Body of pancreas (tissue), 4 donors: ENCODE measurements around the gene ZNF536. TPM values are rescaled to one million over a fixed set of nuclear protein-coding genes. Genes with fewer than 3 reads are reported as not detected.
"Not testable (repeated sequence)": the region's sequence is repeated elsewhere in the genome, so short reads cannot be mapped to it uniquely, and the experiment has no call there.

Experiments used
- ATAC-seq: fragments of 150-250 bp; one replicate; pipeline ENCODE4 v1.9.1; 2016
- DNase-seq, 4 donors: peaks; one replicate each; pipeline ENCODE4 v3.0.0-alpha.2; 2019
- H3K27ac ChIP-seq, 4 donors: fragments of 200-600 bp; sonication (generic); 1 replicate in 3 of 4; 2 replicates in 1 of 4; pipeline versions ENCODE4 v1.5.1 to v1.6.1; 2016 to 2019; ENCODE audit warnings: mild to moderate bottlenecking in 1 of 4, mixed read lengths in 1 of 4, moderate library complexity in 1 of 4
- H3K27me3 ChIP-seq, 2 donors: fragments of 200-600 bp; sonication (generic); one replicate each; pipeline ENCODE4 v1.6.0; 2016; ENCODE audit warnings: mild to moderate bottlenecking in 1 of 2
- H3K36me3 ChIP-seq, 2 donors: fragments of 200-600 bp; sonication (generic); replicated peaks in 1 of 2; 2 replicates each; pipeline ENCODE4 v1.5.1; 2016; ENCODE audit warnings: low read depth in 2 of 2; ENCODE audit not compliant: insufficient read depth in 1 of 2
- H3K4me1 ChIP-seq: fragments of 200-600 bp; sonication (generic); one replicate; pipeline ENCODE4 v1.6.0; 2016
- H3K4me3 ChIP-seq, 2 donors: fragments of 200-600 bp; sonication (generic); 1 replicate in 1 of 2; 2 replicates in 1 of 2; pipeline ENCODE4 v1.5.1; 2016 to 2019
- H3K9me3 ChIP-seq, 3 donors: fragments of 200-600 bp; sonication (generic); 1 replicate in 2 of 3; 2 replicates in 1 of 3; pipeline ENCODE4 v1.5.1; 2016
- POLR2A ChIP-seq, 3 donors: fragments of 450-650 bp; IDR thresholded peaks; one replicate each; pipeline ENCODE4 v1.6.1; 2016; ENCODE audit warnings: antibody characterized with exemption in 3 of 3, mild to moderate bottlenecking in 2 of 3
- WGBS, 2 donors: methylation state at CpG; one replicate each; pipeline ENCODE4 v1.1.5; 2017; 5-methylcytosine and 5-hydroxymethylcytosine counted together
- intact Hi-C: fragments of 100-400 bp; cut with DNase I; formaldehyde crosslinking; loops from one replicate; pipeline ENCODE4 v1.15.1; 2023
- total RNA-seq, 2 donors: library from RNA; depleted of rRNA; stranded (reverse); fragments of >200 nt; gene quantifications; one replicate each; pipeline ENCODE4 v1.1.0, GENCODE V29; 2016
- TF ChIP-seq, protein P1 (sequence below), 7 experiments: fragments of 450-650 bp in 4 of 7; fragments of 200-600 bp in 3 of 7; sonication (generic) in 3 of 7; IDR thresholded peaks; one replicate each; pipeline ENCODE4 v1.5.1; 2016 to 2019; ENCODE audit warnings: antibody characterized with exemption in 7 of 7

ZNF536 gene
- total RNA-seq, 2 donors from 2014 or later, result not detected

DNA sequence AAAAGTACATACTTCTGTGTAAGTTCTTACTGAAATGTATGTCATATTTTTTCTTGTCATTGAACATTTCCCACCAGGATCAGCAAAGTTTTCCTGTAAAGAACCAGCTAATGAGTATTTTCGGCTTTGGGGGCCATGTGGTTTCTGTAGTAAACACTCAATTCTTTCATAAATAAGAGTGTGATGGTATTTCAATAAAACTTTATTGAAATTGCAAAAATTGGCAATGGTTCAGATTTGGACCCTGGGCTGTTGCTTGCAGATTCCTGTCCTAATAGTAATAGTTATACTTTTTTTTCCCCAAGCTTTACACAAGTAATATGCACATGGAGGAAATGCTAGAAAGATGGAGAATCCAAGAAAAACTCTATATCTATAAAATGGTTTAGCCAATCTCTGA lies 83.7 kb downstream of the ZNF536 start:
- H3K27ac ChIP-seq, result no peak overlapping the region
- no peaks in the 10 kb centered on the region for H3K36me3 ChIP-seq
- ATAC-seq (no peak), DNase-seq (no peak)
- intact Hi-C loops, result no loop called here
- H3K4me1 ChIP-seq, result no peaks in the 10 kb centered on the region
- H3K4me3 ChIP-seq, result no peak overlapping the region
- 74 to 87% methylated on average over 1 of the region's 1 CpG for WGBS, 2 donors
- H3K27me3 ChIP-seq, result no peaks in the 10 kb centered on the region
- H3K9me3 ChIP-seq, result no peaks in the 10 kb centered on the region
- TF ChIP-seq, protein P1, sequence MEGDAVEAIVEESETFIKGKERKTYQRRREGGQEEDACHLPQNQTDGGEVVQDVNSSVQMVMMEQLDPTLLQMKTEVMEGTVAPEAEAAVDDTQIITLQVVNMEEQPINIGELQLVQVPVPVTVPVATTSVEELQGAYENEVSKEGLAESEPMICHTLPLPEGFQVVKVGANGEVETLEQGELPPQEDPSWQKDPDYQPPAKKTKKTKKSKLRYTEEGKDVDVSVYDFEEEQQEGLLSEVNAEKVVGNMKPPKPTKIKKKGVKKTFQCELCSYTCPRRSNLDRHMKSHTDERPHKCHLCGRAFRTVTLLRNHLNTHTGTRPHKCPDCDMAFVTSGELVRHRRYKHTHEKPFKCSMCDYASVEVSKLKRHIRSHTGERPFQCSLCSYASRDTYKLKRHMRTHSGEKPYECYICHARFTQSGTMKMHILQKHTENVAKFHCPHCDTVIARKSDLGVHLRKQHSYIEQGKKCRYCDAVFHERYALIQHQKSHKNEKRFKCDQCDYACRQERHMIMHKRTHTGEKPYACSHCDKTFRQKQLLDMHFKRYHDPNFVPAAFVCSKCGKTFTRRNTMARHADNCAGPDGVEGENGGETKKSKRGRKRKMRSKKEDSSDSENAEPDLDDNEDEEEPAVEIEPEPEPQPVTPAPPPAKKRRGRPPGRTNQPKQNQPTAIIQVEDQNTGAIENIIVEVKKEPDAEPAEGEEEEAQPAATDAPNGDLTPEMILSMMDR (IDR thresholded peaks at IDR 0.05), result no peak
- TF ChIP-seq POLR2A (IDR thresholded peaks at IDR 0.05), result no peak

DNA sequence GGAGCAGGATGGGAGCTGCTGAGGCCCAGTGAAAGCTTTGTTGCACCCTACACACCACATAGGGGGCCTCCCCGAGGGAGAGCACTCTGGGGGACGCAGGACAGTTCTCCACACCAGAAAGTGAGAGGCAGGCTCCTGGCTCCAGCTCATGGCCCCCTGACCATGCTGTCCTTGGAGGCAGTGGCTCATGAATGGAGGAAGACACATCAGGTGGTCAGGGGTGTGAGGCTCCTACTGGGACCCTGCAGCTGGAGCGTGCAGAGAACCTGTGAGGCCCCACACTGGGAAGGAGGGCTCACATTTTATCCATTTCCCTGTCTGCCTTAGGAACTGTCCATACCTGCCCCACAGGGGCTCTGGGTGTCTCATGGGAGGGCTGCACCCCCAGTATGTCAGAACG lies 85.3 kb downstream of the ZNF536 start:
- DNase-seq (no peak), ATAC-seq (no peak)
- TF ChIP-seq, protein P1 (IDR thresholded peaks at IDR 0.05), result no peak
- TF ChIP-seq POLR2A (IDR thresholded peaks at IDR 0.05), result no peak
- no peaks in the 10 kb centered on the region for H3K27me3 ChIP-seq
- H3K4me1 ChIP-seq, result no peaks in the 10 kb centered on the region
- H3K27ac ChIP-seq, result no peak overlapping the region
- H3K9me3 ChIP-seq, result no peaks in the 10 kb centered on the region
- H3K36me3 ChIP-seq, result no peaks in the 10 kb centered on the region
- no peak overlapping the region for H3K4me3 ChIP-seq
- 52 to 56% methylated on average over 4 of the region's 4 CpGs for WGBS, 2 donors
- intact Hi-C loops, result no loop called here

DNA sequence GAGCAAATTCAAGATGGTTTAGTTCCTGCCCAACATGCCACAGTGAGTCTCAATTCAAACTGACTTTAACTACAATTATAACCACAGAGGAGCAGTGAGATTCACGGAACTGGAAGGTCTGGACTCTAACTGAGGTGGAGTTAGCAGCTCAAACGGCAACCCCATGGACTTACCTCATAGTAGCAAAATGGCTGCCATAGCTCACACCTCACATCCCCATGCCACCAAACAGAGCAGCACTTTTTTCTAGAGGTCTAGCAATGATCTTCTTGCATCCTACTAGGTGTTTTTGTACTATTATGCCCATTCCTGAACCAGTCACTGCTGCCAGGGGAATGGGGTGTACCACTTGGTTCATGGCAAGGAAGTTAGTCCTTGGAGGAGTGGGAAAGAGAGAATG lies 87.7 kb downstream of the ZNF536 start:
- DNase-seq (no peak), ATAC-seq (no peak)
- intact Hi-C loops, result no loop called here
- no peaks in the 10 kb centered on the region for H3K36me3 ChIP-seq
- 58 to 89% methylated on average over 2 of the region's 2 CpGs for whole genome bisulfite sequencing, 2 donors
- H3K27ac ChIP-seq, result no peak overlapping the region
- no peaks in the 10 kb centered on the region for H3K4me1 ChIP-seq
- H3K4me3 ChIP-seq, result no peak overlapping the region
- H3K27me3 ChIP-seq, result no peaks in the 10 kb centered on the region
- TF ChIP-seq POLR2A (IDR thresholded peaks at IDR 0.05), result no peak
- TF ChIP-seq, protein P1 (IDR thresholded peaks at IDR 0.05), result no peak
- H3K9me3 ChIP-seq, result no peaks in the 10 kb centered on the region

DNA sequence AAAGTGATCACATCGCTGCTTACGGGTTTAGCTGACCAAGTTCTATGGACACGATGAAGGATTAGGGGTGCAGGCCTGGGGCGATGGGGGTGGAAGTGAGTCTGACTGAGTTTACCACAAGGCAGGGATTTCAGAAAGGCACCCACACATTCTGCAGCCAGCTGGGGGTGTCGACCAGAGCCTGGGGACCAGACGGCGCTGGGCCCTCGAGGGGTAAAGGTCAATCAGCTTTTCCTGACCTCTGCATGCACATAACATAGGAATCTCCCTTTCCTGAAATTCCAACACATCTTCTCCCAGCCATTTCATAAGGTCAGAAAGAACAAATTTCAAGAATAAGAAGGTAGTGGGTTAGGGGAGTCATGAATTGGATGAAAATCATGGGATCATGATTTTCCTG lies 92.0 kb downstream of the ZNF536 start:
- no peaks in the 10 kb centered on the region for H3K4me1 ChIP-seq
- 80 to 90% methylated on average over 8 of the region's 8 CpGs for WGBS, 2 donors
- DNase-seq (no peak), ATAC-seq (no peak)
- no peaks in the 10 kb centered on the region for H3K36me3 ChIP-seq
- no peaks in the 10 kb centered on the region for H3K27me3 ChIP-seq
- H3K4me3 ChIP-seq, result no peak overlapping the region
- H3K27ac ChIP-seq, result no peak overlapping the region
- TF ChIP-seq POLR2A (IDR thresholded peaks at IDR 0.05), result no peak
- TF ChIP-seq, protein P1 (IDR thresholded peaks at IDR 0.05), result no peak
- no peaks in the 10 kb centered on the region for H3K9me3 ChIP-seq
- intact Hi-C loops, result no loop called here

DNA sequence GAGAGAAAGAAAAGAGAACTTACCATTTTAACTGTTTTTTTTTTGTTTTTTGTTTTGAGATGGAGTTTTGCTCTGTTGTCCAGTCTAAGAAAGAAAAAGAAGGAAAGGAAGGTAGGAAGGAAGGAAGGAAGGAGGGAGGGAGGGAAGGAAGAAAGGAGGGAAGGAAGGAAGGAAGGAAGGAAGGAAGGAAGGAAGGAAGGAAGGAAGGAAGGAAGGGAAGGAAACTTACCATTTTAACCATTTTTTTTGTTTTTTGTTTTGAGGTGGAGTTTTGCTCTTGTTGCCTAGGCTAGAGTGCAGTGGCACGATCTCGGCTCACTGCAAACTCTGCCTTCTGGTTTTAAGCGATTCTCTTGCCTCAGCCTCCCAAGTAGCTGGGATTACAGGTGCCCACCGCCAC lies 94.4 kb downstream of the ZNF536 start:
- H3K36me3 ChIP-seq, intact Hi-C loops, H3K27me3 ChIP-seq, H3K9me3 ChIP-seq, H3K27ac ChIP-seq, DNase-seq, ATAC-seq, H3K4me3 ChIP-seq, H3K4me1 ChIP-seq: not testable (repeated sequence)
- WGBS, 2 donors, result 89 to 91% methylated on average over 4 of the region's 4 CpGs
